Loucy (cell line): Measurements from ENCODE around the gene SPINK14.
A peak's percentile ranks its signal among the peaks of the same experiment; 100 is the strongest.

Experiments used
- CTCF ChIP-seq: fragments of 200-600 bp; sonication (generic); conservative IDR thresholded peaks from 2 replicates; pipeline ENCODE4 v1.5.1; 2014; ENCODE audit warnings: mild to moderate bottlenecking, antibody characterized with exemption, low read length
- EZH2phosphoT487 ChIP-seq: fragments of 200-600 bp; IDR thresholded peaks from 2 replicates; pipeline ENCODE4 v1.6.1; 2018; ENCODE audit warnings: antibody characterized with exemption, mild to moderate bottlenecking, moderate library complexity, borderline replicate concordance

GRCh38 chr5:148125641-148126040 lies 42.7 kb upstream of the SPINK14 start:
- TF ChIP-seq CTCF (peak; percentile 46), EZH2phosphoT487 (no peak)
